Fibroblast of villous mesenchyme (primary cell): Measurements from ENCODE around the gene TRIOBP. TPM values are rescaled to one million over a fixed set of nuclear protein-coding genes. Genes with fewer than 3 reads are reported as not detected.
A peak's percentile ranks its signal among the peaks of the same experiment; 100 is the strongest.

ENCODE experiments used
- DNase-seq: peaks from one replicate; pipeline ENCODE4 v3.0.0-alpha.2; 2010; ENCODE audit warnings: low read depth
- H3K4me3 ChIP-seq: 2 replicates; pipeline ENCODE4 v1.5.1; 2011; ENCODE audit warnings: low read depth, mild to moderate bottlenecking, low read length
- total RNA-seq: library from RNA; depleted of rRNA; stranded (reverse); fragments of >200 nt; gene quantifications from 2 replicates; pipeline ENCODE4 v1.2.3, GENCODE V29; 2012
- TF ChIP-seq, protein P1 (sequence below): IDR thresholded peaks from 2 replicates; pipeline ENCODE4 v1.5.1; 2012; ENCODE audit warnings: low read depth, mild to moderate bottlenecking, low read length; ENCODE audit not compliant: insufficient read depth

The TRIOBP gene
- total RNA-seq, 1 donor = 121 TPM

DNA sequence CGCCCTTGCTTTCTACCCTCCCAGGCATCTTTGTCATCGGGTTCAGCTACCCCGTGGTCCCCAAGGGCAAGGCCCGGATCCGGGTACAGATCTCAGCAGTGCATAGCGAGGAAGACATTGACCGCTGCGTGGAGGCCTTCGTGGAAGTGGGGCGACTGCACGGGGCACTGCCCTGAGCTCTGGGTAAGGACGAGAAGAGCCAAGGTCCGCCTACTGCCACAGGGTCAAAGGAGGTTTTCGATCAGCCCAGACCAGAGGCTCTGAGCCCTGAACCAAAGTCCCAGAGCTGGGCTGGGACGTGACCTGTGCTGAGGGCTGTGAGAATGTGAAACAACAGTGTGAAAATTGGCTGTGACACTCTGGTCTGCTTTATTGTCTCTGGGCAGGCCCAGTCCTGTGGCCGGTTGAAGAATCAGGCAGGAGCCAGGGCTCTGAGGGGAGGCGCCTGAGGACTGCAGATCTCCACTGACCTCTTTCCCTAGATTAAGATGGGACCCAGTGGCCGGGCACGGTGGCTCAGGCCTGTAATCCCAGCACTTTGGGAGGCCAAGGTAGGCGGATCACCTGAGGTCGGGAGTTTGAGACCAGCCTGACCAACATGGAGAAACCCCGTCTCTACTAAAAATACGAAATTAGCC, 119.8 kb downstream of the TRIOBP start:
- no peak for DNase-seq
- TF ChIP-seq, protein P1, sequence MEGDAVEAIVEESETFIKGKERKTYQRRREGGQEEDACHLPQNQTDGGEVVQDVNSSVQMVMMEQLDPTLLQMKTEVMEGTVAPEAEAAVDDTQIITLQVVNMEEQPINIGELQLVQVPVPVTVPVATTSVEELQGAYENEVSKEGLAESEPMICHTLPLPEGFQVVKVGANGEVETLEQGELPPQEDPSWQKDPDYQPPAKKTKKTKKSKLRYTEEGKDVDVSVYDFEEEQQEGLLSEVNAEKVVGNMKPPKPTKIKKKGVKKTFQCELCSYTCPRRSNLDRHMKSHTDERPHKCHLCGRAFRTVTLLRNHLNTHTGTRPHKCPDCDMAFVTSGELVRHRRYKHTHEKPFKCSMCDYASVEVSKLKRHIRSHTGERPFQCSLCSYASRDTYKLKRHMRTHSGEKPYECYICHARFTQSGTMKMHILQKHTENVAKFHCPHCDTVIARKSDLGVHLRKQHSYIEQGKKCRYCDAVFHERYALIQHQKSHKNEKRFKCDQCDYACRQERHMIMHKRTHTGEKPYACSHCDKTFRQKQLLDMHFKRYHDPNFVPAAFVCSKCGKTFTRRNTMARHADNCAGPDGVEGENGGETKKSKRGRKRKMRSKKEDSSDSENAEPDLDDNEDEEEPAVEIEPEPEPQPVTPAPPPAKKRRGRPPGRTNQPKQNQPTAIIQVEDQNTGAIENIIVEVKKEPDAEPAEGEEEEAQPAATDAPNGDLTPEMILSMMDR = no peak
- no peak overlapping the region for H3K4me3 ChIP-seq

DNA sequence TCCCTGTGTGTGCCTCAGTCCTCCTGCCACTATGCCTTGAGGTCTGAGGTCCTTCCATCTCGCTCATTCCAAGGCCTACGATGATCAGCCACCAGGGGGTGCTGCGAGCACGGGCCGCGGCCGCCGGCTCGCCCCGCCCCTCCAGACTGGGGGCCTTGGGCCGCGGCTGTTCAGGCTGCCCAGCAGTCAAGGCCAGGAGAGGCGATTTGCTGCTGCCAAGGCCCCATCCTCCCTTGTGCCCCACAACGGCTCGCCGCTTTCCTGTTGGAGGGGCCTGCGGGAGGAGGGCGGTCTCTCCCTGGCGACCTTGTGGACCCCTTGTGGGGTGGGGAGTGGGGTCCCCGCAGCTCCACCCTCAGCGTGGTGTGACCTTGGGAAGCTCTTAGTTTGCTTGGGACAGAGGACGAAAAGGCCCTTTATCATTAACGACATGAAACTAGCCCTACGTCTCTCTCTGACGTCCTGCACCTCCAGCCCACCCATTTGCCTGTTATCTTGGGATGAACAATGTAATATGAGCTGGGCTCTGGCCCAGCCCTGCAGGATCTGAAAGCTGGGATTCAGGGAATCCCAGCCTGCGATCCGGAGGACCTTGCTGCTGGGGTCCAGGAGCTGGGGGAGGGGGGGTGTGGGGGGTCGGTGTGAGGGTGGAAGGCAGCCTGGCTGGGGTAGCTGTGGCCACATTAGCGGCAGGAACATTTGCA, 121.0 kb downstream of the TRIOBP start:
- peak overlapping the region; percentile 48 for H3K4me3 ChIP-seq
- TF ChIP-seq, protein P1 = peak; percentile 91
- DNase-seq = peak; percentile 78

DNA sequence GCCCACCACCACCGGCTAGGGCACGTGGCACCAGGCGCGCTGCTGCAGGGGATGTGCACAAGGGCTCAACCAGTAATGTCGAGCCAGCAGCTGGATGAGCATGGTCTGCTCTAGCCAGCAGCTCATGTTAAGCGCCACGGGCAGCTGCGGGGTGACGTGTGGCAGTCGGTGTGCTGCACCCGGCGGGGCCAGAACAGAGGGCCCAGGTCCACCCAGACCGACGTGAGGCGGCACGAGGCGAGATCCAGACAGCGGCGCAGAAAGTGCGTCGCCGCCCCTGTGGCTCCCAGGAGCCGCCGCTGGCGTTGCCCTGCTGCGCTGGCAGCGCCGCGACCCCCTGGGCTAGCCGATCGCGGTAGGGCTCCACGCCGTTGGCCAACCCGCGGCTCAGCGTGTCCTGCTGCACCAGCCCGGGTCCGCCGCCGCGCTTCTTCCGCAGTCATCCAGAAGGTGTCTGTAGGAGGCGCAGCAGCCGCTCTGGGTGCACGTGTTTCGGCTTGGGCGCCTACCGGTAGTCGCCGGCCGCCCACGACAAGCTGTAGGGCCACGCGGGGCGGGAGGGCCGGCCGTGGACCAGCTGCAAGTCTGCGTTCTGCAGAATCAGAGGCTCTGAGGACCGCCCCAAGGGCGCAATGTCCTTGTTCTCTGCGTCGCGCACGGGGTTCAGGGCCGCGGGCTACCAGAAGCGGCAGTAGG, 121.7 kb downstream of the TRIOBP start:
- peak overlapping the region; percentile 34 for H3K4me3 ChIP-seq
- TF ChIP-seq, protein P1 = peak; percentile 33
- peak; percentile 59 for DNase-seq

DNA sequence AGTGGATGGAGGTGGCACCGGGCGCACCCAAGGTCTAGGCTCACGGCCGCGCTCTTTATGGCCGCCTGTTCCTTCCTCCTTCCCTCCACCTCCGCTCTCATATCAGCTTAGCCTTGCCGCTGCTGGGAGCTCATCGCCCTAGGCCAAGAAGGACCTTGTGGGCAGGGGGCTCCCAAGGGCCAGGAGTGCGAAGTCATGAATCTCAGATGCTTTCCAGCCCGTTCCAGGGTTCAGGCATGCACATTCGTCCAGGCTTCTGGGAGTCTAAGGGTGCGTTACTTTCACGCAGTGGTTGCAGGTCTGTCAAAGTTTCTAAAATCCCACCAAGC, 122.2 kb downstream of the TRIOBP start:
- TF ChIP-seq, protein P1 = no peak
- peak overlapping the region; percentile 34 for H3K4me3 ChIP-seq
- no peak for DNase-seq

DNA sequence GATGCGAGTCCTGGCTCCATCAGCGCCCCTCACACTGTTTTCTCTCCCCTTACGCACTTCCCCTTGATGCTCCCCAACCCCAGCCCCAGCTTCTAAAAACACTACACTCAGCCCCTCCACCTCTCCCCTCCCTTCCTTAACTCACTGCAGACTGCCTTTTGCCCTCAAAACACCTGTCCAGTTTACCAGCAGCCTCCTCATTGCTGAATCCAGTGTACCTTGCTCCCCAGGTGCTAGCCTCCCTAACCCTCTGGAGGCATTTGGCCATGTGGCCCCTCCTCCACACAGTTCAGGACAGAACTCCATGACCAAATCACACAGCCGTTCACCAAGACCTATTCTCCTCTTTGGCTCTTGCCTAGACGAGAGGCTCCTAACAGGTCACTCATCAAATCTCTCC, 123.5 kb downstream of the TRIOBP start:
- TF ChIP-seq, protein P1 = no peak
- no peak for DNase-seq

DNA sequence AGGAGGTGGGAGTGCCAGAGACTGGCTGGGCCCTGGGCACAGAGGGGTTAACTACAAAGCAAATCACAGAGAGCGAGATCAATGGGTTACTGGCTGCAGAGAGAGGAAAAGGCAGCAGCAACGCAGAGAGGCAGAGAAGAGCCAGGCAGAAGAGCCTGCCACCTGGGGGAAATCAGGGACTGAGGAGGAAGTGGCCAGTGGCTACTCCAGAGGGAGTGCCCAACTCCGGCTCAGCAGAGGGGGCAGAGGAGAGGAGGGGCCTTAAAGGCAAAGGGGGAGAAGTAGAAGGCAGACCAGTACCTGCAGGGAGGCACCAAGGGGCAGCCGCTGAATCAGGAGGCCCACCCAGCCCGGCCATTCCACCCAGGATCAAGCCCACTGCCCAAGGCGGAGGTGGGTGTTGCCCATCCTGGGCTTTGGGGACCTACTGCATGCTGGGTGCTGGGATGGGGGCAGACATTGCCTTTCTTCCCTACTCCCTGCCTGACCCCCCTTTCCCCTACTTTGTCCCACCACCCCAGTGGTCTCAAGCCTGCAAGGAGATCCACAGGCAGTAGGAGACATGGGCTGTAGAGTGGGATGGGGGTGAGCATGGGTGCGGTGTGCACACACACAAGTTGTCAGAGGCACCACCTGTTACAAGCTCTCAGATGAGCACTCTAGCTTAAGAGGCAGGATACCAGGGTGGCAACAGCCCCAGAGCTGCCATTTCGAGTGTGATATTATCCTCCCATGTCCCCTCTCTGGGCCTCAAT, 125.4 kb downstream of the TRIOBP start:
- TF ChIP-seq, protein P1 = no peak
- H3K4me3 ChIP-seq = no peak overlapping the region
- DNase-seq = no peak

More for the DNA sequence above, 123.5 kb downstream of the TRIOBP start:
- no peak overlapping the region for H3K4me3 ChIP-seq
